ENCODE data around the gene PRPS1. TPM values are rescaled to one million over a fixed set of nuclear protein-coding genes. Genes with fewer than 3 reads are reported as not detected.
"Not testable (repeated sequence)": the region's sequence is repeated elsewhere in the genome, so short reads cannot be mapped to it uniquely, and the experiment has no call there.

The PRPS1 gene
- total RNA-seq, 1 donor from 2014 or later: 27.4 TPM

DNA sequence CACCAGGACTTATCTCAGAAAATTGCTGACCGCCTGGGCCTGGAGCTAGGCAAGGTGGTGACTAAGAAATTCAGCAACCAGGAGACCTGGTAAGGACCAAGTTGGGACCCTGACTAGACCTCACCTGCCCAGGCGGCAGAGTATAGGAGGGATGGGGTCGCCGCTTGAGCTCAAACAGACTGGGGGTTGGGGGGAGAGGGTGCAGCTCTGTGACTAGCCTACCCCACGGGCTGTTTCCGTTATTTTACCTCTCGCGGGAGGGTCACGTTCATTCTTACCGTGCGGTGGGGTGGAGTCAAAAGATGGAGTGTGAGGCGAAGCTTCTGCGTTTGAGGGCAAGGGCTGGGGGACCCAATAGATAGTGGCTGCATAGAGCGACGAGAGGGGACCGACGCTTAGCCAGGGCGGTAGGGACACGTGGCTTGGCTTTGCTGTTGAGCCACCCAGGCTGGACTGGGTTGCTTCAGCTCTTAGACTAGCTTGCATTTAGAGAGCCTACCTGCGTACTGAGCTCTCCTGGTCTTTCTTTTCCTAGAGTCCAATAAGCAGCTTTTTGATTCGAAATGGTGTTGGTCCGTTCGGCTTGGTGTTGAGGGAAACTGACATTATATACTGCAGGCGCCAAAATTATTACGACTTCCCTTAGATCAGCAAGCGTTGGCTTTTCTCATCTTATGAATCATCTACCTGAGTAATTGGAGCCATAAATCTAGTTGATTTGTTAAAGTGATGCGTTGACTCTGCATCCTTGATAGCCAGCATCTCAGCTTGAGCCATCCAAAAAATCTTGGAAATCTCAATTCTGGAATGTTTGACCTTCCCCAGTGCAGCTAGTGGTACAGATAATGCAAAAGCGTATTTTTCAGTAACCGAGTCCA, 591 bp downstream of the PRPS1 start:
- intact Hi-C loops (cut with micrococcal nuclease): no loop called here
- ATAC-seq: peak; percentile 74
- peak; percentile 37 for DNase-seq

DNA sequence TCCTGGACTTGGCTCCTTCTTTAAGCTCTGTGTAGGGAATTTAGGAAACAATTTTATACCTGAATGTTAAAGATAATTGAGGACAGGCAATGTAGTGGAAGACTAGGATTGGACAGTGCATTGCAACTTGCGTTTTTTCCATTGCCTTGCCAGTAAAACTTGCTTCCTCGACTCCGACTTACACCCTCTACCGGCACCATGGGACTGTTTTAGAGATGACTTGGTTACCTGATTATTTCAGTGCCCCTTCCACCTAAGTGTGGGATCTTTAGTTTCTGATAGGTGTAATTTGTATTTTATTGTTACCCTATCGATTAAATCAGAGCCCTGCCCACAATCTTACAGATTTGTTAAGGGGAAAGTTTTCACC, 1.2 kb downstream of the PRPS1 start:
- intact Hi-C loops (cut with micrococcal nuclease): no loop called here
- DNase-seq (no peak), ATAC-seq (peak; percentile 30)

DNA sequence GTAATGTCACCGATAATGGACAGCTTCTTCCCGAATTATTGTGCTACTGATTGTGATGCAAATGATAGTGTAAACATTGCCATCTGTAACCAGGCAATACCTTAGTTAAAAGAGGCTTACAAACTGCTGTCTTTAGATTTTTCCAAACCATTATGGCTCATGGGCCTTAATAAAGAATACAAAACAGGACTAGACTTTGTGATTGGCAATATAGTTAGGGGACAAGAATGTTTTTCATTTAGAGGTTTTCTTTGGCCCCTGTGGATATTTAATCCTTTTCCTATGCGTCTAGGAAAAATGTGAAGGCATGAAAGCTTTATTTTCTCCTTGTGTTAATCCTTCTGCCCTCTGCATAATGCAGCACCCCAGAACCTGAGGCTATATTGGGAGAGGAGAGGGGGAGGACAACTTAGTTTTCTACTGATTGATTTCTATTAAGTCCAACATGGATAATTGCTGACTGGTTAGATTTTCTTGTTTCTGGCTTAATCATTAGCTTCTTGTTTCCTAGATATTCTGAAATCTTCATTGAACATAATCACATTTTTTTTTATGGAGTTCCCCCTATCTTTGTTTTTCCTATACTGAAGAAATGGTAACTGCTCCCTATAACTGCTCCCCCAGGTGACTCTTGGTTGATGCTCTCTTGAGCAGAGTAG, 1.9 kb downstream of the PRPS1 start:
- intact Hi-C loops (cut with micrococcal nuclease): no loop called here
- DNase-seq (no peak), ATAC-seq (no peak)

DNA sequence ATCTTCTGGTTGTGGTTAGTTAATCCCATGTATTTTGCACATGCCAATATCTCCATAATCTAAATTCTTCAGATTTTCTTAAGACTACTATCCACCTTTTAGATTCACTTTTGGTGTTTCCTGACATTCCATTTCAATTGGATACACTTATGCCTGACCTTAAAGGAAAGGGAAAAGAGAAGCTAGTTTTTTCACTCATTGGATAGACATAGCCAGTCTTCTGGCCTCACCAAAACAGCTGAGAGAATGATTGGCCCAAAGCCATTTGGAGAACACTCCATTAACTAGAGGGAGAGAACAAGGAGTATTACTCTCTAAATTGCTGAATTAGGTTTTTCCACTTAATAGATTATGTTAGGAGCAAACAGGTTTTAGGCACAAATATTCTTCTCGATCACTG, 4.0 kb downstream of the PRPS1 start:
- DNase-seq (no peak), ATAC-seq (no peak)
- intact Hi-C loops (cut with micrococcal nuclease): no loop called here

DNA sequence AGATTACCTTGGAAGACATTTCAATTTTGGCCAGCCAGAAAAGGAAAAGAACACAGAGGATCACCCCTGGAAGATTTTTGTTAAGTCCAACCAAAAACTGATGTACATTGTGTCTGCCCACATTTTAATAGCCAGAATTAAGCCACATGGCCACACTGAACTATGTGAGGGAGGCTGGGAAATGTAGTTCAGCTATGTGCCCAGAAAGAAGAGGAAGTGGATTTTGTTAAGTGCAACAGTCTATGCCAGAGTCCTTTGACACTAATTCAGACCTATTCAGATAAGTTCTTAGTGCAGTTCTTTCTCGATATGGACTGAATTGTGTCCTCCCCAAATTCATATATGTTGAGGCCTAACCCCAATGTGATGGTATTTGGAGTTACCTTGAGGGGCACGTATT, 18.4 kb downstream of the PRPS1 start:
- ATAC-seq: no peak

DNA sequence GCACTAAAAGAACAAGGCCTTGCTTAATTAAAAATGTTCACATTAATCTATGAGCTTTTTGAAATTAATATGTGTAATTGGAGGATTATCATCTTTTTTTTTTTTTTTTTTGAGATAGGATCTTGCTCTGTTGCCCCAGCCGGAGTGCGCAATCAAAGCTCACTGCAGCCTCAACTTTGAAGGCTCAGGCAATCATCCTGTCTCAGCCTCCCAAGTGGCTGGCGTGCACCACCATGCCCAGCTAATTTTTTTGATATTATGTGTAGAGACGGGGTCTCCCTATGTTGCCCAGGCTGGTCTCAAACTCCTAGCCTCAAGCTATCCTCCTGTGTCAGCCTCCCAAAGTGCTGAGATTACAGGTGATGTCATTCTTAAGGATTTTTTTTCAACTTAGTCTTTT, 20.0 kb downstream of the PRPS1 start:
- DNase-seq (no peak), ATAC-seq (no peak)
- intact Hi-C loops (cut with micrococcal nuclease): no loop called here

More for the DNA sequence above, 18.4 kb downstream of the PRPS1 start:
- DNase-seq: no peak
- intact Hi-C loops (cut with micrococcal nuclease): no loop called here

DNA sequence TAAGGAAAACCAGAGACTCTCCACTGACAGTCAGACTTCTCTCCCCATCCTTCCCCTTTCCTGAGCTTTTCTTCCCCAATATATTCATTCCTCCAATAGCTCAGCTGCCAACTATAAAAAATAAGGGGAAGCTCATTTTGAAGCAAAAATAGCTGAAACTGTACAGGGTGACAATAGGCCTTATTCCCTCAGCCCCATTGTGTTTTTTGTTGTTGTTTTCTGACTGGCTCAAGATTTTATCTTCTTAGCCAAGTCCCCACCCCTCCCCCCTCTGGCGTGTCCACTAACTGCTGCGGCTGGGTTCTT, 26.2 kb downstream of the PRPS1 start:
- intact Hi-C loops (cut with micrococcal nuclease): no loop called here

DNA sequence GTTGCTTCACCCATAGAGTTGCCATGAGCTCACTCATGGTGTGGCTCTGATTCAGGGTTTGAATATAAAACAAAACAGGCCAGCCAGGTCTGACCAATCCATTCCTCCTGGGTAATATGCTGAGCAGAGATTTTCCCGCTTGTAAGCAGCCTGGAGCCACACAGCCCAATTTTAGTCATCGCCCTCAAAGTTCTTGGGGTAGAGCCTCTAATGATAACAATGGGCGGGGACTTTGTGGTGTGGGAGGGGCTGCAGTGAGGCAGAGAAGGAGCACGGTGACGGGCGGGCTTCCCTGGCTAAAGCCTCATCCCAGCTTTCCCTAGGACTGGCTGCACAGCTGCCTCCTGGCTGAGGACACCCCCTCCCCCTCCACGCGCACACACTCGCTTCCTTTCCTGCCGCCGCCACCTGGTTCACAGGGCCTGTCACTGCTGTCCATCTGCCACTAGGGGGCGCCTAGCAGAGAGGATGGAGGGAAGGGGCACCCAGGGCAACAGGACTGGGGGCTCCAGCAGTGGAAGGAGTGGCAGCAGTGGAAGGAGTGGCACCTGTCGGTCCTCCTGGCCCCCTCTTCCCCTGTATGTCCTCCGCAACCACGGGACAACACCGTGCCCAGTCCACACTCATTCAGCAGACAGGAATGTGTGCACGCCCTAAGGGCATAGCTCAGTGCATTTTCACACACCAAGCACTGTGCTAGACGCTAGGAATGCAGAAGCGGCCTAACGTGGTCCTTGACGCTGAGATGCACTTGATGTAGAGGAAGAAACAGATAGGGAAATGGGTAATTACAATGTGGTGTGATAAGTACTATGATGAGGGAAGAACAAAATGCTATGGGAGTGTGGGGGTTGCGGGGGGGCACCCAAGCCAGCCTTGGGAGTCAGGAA, 26.8 kb downstream of the PRPS1 start:
- DNase-seq (peak; percentile 64), ATAC-seq (peak; percentile 83)
- intact Hi-C loops (cut with micrococcal nuclease): loop anchor here (5.0 kb wide), 1 partner anchor 237 kb away; no protein-coding TSS in a partner anchor

More for the DNA sequence above, 26.2 kb downstream of the PRPS1 start:
- peak; percentile 37 for DNase-seq
- no peak for ATAC-seq

DNA sequence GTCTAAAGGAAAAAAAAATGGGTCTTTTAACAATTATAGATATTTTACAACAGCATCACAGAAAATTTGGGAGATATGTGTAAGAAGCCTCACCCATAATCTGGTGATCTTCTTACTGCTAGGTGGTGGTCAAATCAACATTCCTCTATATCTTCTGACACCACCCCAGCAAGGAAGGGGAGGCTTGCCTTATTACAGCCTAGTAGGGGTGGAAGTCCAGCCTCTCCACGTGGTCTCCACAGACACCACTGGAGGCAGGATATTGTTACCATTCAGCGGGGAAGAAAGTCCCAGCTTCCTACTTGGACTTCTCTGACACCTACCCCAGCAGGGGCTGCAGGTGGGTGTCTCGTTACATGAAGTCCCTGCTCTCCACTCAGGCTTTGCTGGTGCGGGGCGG, 28.7 kb downstream of the PRPS1 start:
- DNase-seq: no peak
- no peak for ATAC-seq
- intact Hi-C loops (cut with micrococcal nuclease): loop anchor here (5.0 kb wide), 1 partner anchor 235 kb away; no protein-coding TSS in a partner anchor

DNA sequence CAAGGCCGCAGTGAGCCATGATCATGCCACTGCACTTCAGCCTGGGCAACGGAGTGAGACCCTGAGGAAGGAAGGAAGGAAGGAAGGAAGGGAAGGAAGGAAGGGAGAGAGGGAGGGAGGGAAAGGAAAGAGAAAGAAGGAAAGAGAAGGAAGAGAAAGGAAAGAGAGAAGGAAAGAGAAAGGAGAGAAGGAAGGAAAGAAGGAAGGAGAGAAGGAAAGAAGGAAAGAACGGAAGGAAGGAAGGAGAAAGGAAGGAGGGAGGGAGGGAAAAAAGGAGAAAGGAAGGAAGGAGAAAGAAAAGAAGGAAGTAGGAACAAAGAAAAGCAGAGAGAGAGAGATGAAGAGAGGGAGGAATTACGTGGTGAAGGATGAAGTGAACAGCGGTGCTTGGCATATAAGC, 30.4 kb downstream of the PRPS1 start:
- ATAC-seq (no peak), DNase-seq (no peak)
- intact Hi-C loops (cut with micrococcal nuclease): loop anchor here (5.0 kb wide), 1 partner anchor 234 kb away; no protein-coding TSS in a partner anchor

DNA sequence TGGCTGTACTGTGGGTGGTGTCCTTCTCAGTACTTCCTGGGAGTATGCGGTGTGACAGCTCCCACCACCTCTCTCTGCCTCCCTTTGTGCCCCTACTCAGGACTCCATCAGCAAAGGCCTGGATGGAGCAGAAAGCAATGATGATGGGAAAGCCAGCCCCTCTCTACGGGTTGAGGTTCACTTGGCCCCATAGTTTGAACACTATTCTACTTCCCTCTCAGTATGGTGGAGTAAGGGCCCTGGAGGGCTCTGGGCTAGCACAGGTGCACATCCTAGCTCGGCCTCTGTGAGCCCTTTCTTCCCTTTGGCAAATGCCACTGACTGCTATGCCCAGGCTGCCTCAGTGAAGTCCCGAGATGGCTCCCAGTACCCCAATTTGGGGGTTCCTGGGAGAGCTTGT, 31.0 kb downstream of the PRPS1 start:
- no peak for ATAC-seq
- intact Hi-C loops (cut with micrococcal nuclease): loop anchor here (5.0 kb wide), 1 partner anchor 233 kb away; no protein-coding TSS in a partner anchor
- DNase-seq: no peak

DNA sequence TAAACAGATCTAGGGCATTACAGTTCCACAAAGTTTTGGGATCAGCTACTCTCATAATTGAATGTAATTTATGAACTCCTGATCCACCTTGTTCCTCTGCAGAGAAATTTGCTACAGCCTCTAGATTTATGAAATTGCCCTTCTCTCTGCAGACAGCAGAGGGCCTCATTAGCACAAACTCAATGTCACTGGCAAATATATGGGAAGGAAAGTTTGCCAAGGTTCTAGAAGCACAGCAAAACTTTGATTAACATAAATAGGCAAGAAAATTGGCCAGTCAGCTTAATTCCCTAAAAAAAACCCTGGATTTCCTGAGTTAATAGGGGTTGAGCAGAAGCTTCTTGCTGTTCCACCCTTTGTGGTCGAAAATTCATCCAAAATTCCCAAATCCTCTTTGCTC, 31.5 kb downstream of the PRPS1 start:
- intact Hi-C loops (cut with micrococcal nuclease): loop anchor here (5.0 kb wide), 2 partner anchors 118 to 233 kb away; partner anchors contain the start of genes NCBP2L and TSC22D3
- no peak for DNase-seq
- peak; percentile 45 for ATAC-seq

DNA sequence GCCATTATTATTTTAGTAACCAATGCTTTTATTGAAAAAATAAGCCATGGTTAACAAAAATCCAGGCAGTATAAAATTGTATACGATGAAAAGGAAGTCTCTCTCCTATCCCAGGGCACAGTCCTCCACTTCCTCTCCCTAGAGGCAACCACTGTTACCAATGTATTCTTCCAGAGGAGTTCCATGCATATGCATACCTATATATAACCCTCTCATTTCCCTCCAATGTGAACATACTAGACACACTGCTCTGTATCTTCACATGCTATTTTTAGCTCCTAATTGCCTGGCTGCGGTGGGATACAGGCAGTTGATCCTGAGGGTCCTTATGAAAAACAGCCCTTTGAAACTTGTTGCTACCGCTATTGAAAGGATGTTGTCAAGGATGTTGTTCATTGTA, 33.8 kb downstream of the PRPS1 start:
- intact Hi-C loops (cut with micrococcal nuclease): loop anchor here (5.0 kb wide), 1 partner anchor 115 kb away; the partner anchor contains the start of genes NCBP2L and TSC22D3
- ATAC-seq (no peak), DNase-seq (no peak)

DNA sequence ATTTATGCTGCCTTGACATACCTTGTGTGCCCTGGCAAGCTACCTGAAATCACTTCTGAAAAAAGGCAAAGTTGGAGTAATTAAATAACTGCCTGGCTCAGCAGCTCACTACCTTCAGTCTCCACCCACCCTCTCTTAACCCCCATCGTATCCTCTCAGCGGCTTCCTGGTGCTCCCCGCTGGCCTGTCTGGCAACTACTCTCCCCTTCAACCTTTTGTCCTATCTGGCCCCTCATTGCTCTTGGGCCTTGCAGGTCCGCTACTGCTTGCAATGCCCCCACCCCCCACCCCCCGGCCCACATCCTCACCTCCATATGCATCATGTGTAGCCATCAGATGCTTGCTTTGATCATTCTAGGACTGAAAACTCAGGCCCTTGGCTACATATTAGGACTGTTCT, 34.5 kb downstream of the PRPS1 start:
- ATAC-seq: no peak
- no peak for DNase-seq
- intact Hi-C loops (cut with micrococcal nuclease): loop anchor here (5.0 kb wide), 1 partner anchor 114 kb away; the partner anchor contains the start of genes NCBP2L and TSC22D3

DNA sequence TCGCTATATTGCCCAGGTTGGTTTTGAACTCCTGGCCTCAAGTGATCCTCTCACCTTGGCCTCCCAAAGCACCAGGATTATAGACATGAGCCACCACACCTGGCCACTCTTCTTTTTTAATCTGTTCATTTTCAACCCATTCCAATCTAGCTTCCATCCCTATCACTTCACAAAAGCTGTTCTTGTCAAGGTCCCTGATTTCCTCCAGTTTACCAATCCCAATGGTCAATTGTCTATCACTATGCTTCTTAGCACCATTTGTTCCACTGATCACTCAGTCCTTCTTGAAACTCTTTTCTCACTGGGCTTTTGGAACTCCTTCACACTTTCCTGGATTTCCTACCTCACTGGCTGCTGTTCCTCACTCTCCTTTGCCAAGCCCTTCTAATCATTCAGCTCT, 38.6 kb downstream of the PRPS1 start:
- intact Hi-C loops (cut with micrococcal nuclease): no loop called here
- no peak for DNase-seq
- ATAC-seq: no peak

DNA sequence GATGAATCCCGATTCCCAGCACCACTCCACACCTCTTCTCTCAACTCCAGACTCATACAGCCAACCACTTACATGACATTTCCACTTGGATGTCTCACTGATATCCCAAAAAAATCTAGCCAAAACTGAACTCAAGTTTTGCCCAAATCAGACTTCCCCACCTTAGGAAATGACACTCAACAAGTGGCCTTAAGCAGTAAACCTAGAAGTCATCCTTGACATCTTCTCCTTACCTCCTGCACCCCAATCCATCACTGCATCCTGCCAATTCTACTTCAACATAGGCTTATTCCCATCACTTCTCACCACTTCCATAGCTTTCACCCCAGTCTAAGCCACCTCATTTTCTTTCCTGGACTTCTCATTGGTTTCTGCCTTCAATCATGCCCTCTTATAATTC, 39.1 kb downstream of the PRPS1 start:
- intact Hi-C loops (cut with micrococcal nuclease): no loop called here
- ATAC-seq (no peak), DNase-seq (no peak)

DNA sequence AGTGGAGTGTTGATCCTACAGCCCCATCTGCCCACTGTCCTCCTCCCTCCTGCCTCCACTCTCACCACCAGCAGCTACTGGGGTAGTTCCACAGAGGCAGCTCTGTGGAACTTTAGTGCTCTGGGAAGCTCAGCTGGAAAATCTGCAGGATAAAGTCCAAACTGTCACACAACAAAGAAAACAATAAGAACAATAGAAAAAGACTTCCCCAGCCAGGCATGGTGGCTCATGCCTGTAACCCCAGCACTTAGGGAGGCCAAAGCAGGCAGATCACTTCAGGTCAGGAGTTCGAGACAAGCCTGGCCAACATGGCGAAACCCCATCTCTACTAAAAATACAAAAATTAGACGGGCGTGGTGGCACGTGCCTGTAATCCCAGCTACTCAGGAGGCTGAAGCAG, 40.4 kb downstream of the PRPS1 start:
- ATAC-seq; intact Hi-C loops (cut with micrococcal nuclease); DNase-seq: not testable (repeated sequence)

DNA sequence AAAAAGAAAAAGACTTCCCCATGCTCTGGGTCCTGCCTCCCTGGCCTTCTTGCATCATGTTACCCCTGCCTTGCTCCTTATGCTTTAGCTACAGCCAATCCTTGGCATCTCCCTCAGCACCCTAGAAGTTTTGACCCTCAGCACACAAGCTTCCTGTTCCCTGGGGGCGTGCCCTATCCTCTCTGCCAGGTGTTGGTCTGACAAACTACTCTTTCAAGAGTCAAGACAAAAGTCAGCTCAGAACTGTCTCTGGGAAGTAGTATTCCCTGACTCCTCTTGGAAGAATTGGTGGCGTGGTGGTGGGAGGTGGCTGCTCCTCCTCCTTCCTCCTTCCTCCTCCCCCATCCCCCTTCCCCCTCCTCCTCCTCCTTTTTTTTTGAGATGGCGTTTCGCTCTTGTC, 41.0 kb downstream of the PRPS1 start:
- DNase-seq (no peak), ATAC-seq (no peak)
- intact Hi-C loops (cut with micrococcal nuclease): no loop called here

DNA sequence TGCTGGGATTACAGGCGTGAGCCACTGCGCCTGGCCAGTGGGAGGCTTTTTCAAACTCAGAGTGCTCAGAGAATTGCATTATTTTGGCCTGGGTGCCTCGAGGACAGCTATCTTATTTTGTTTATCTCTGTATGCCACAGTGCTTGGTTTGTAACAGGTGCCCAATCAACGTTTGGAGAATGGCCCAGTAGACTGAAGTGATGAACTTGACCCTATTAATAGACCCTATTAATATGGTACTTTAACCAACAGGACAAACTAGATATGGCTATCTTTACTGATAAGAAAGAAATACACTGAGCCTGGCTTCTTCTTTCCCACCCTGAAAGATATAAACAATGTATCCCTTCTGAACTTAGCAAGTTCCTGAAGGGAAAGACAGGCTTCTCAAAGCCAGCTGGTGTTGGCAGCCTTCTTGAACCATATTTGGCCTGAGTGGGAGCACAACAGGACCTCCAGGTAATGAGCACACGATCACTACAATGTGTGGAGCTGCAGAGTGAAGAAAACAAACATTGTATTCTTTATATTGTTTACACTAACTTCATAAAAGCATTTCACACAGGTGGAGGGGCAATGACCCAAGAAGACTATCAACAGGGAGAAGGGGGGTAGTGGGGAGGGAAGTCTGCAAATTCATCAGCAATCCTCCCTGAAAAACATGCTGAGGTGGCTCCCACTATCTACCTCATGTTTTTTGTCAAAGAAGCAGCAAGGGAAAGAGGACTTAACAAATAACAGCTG, 41.7 kb downstream of the PRPS1 start:
- DNase-seq (no peak), ATAC-seq (no peak)
- intact Hi-C loops (cut with micrococcal nuclease): loop anchor here (5.0 kb wide), 1 partner anchor 47 kb away; no protein-coding TSS in a partner anchor

All from left ventricle myocardium superior (tissue), 1 donor.